Panc1 (cell line): ENCODE measurements around the gene PALD1. TPM values are rescaled to one million over a fixed set of nuclear protein-coding genes. Genes with fewer than 3 reads are reported as not detected.

ENCODE experiments used
- ATAC-seq: fragments of 200-7000 bp; cut with Tn5 transposase; 2 replicates; pipeline ENCODE4 v1.9.1; 2020; ENCODE audit warnings: mild to moderate bottlenecking, moderate library complexity
- BruUV-seq: library from RNA; stranded (reverse); fragments of 400-500 nt; replicated peaks from 2 replicates; lab custom pipeline; 2021; lab: Mats Ljungman, UMichigan
- CTCF ChIA-PET: fragments of 300-600 bp; sonication (Branson Sonifier 250); formaldehyde crosslinking; loops from one replicate; lab custom pipeline; 2022; ENCODE audit warnings: antibody characterized with exemption; lab: Charles Lee
- POLR2A ChIA-PET: fragments of 300-600 bp; sonication (Branson Sonifier 250); formaldehyde crosslinking; loops from one replicate; lab custom pipeline; 2022; ENCODE audit warnings: antibody characterized with exemption; lab: Charles Lee
- DNase-seq: peaks from one replicate; pipeline ENCODE4 v3.0.0-alpha.2; 2010; ENCODE audit warnings: low read depth, low spot score
- H3K27ac ChIP-seq: 2 replicates; pipeline ENCODE4 v1.5.1; 2011; ENCODE audit warnings: mild to moderate bottlenecking, low read length, inconsistent platforms
- H3K27me3 ChIP-seq: fragments of 200-500 bp; sonication (Bioruptor generic); 2 replicates; pipeline ENCODE4 v1.6.0; 2014; ENCODE audit warnings: low read length, inconsistent platforms; ENCODE audit not compliant: control insufficient read depth, insufficient read depth
- H3K36me3 ChIP-seq: fragments of 200-500 bp; sonication (Bioruptor generic); 2 replicates; pipeline ENCODE4 v1.5.1; 2014; ENCODE audit warnings: inconsistent platforms, mild to moderate bottlenecking, low read length, moderate library complexity; ENCODE audit not compliant: control insufficient read depth, insufficient read depth
- H3K4me1 ChIP-seq: 2 replicates; pipeline ENCODE4 v1.5.1; 2011; ENCODE audit warnings: inconsistent platforms, mild to moderate bottlenecking, low read length, moderate library complexity; ENCODE audit not compliant: control insufficient read depth, insufficient read depth
- H3K4me3 ChIP-seq, 2 experiments: 2 replicates each; pipeline ENCODE4 v1.5.1; 2011 to 2012; ENCODE audit warnings: low read depth in 2 of 2, low read length in 2 of 2, mild to moderate bottlenecking in 2 of 2, inconsistent platforms in 1 of 2, moderate library complexity in 1 of 2
- H3K9me3 ChIP-seq: fragments of 200-500 bp; sonication (Bioruptor generic); 2 replicates; pipeline ENCODE4 v1.5.1; 2014; ENCODE audit warnings: low read depth, mild to moderate bottlenecking, inconsistent platforms, low read length, moderate library complexity; ENCODE audit not compliant: control insufficient read depth, insufficient read depth
- CTCF ChIP-seq: fragments of 450-650 bp; IDR thresholded peaks from 2 replicates; pipeline ENCODE4 v1.5.1; 2017; ENCODE audit warnings: mild to moderate bottlenecking
- POLR2AphosphoS5 ChIP-seq: IDR thresholded peaks from 2 replicates; pipeline ENCODE4 v1.6.1; 2012; ENCODE audit warnings: mild to moderate bottlenecking, low read depth, low read length, moderate library complexity
- REST ChIP-seq, 2 experiments: IDR thresholded peaks; 2 replicates each; pipeline ENCODE4 v1.6.1; 2011 to 2012; ENCODE audit warnings: low read depth in 2 of 2, control low read depth in 1 of 2, low read length in 1 of 2, mild to moderate bottlenecking in 1 of 2, moderate library complexity in 1 of 2; ENCODE audit not compliant: insufficient read depth in 1 of 2
- SIN3A ChIP-seq: IDR thresholded peaks from 2 replicates; pipeline ENCODE4 v1.6.1; 2012; ENCODE audit warnings: low read depth, mild to moderate bottlenecking, low read length, moderate library complexity, borderline replicate concordance; ENCODE audit not compliant: insufficient read depth
- TCF7L2 ChIP-seq: IDR thresholded peaks from 2 replicates; pipeline ENCODE4 v1.6.1; 2011; ENCODE audit warnings: mild to moderate bottlenecking, low read depth, low read length, inconsistent platforms
- in situ Hi-C: cut with HindIII; loops from 2 replicates; pipeline ENCODE4 v1.10.0; 2016; ENCODE audit warnings: low sequenced_read_pairs, low pct_unique_long_range_greater_than_20kb
- intact Hi-C: fragments of 100-400 bp; cut with micrococcal nuclease; formaldehyde crosslinking; loops from one replicate; pipeline ENCODE4 v1.10.0; 2022; ENCODE audit not compliant: unreplicated experiment
- total RNA-seq: library from RNA; stranded (reverse); gene quantifications from one replicate; pipeline ENCODE4 v1.2.1, GENCODE V29; 2021; ENCODE audit not compliant: unreplicated experiment

The PALD1 gene
- total RNA-seq, 1 experiment from 2014 or later, result 3.0 TPM

GRCh38 chr10:70585578-70586169 lies 107.1 kb downstream of the PALD1 start:
- Histone ChIP-seq H3K4me3 (no peak overlapping the region), H3K27ac (no peak overlapping the region), H3K36me3 (no peaks in the 10 kb centered on the region), H3K4me1 (no peaks in the 10 kb centered on the region), H3K27me3 (peaks cover 11% of the 10 kb centered on the region), H3K9me3 (no peaks in the 10 kb centered on the region)
- intact Hi-C loops, result no loop called here
- no peak for TF ChIP-seq SIN3A
- TF ChIP-seq REST (IDR thresholded peaks at IDR 0.05; ENCODE audit: insufficient read depth in 1 of 2, low read depth in 2 of 2, low read length in 1 of 2), result no peak
- TF ChIP-seq CTCF, result no peak
- no peak for TF ChIP-seq TCF7L2
- TF ChIP-seq POLR2AphosphoS5, result no peak
- DNase-seq (no peak), ATAC-seq (no peak)
- ChIA-PET CTCF (no interaction called here), POLR2A (interaction anchor here (0.5 to 0.6 kb wide), 2 partner anchors 9 to 25 kb away, joined by 3 to 5 read pairs; no protein-coding TSS in a partner anchor)
- in situ Hi-C loops, result no loop called here
- no TSS peak for BruUV-seq

- H3K36me3 ChIP-seq, result no peaks in the 10 kb centered on the region
- no peaks in the 10 kb centered on the region for H3K4me1 ChIP-seq
- intact Hi-C loops (no loop called here), in situ Hi-C loops (no loop called here)
- TF ChIP-seq POLR2AphosphoS5 (no peak), CTCF (no peak), TCF7L2 (no peak), REST (IDR thresholded peaks at IDR 0.05; ENCODE audit: insufficient read depth in 1 of 2, low read depth in 2 of 2, low read length in 1 of 2) (no peak), SIN3A (no peak)
- H3K9me3 ChIP-seq, result no peaks in the 10 kb centered on the region
- ChIA-PET POLR2A (interaction anchor here (0.6 kb wide), 1 partner anchor 24 kb away, joined by 3 read pairs; no protein-coding TSS in a partner anchor), CTCF (no interaction called here)
- no TSS peak for BruUV-seq
- DNase-seq (no peak), ATAC-seq (no peak)
- peaks cover 14% of the 10 kb centered on the region for H3K27me3 ChIP-seq
- no peak overlapping the region for H3K27ac ChIP-seq
- H3K4me3 ChIP-seq, result no peak overlapping the region
Measured at GRCh38 chr10:70586348-70586930, 107.9 kb downstream of the PALD1 start.
